Kidney epithelial cell (primary cell): ENCODE results near the gene DDX39A. TPM values are rescaled to one million over a fixed set of nuclear protein-coding genes. Genes with fewer than 3 reads are reported as not detected.

Source experiments
- DNase-seq: peaks from one replicate; pipeline ENCODE4 v3.0.0-alpha.2; 2010; ENCODE audit warnings: low read depth
- H3K27me3 ChIP-seq: 2 replicates; pipeline ENCODE4 v1.6.0; 2011; ENCODE audit warnings: low read length; ENCODE audit not compliant: control insufficient read depth, insufficient read depth
- H3K36me3 ChIP-seq: 2 replicates; pipeline ENCODE4 v1.5.1; 2011; ENCODE audit warnings: low read length; ENCODE audit not compliant: control insufficient read depth, insufficient read depth
- H3K4me3 ChIP-seq: 2 replicates; pipeline ENCODE4 v1.5.1; 2011; ENCODE audit warnings: low read depth, mild to moderate bottlenecking, control low read depth, low read length
- total RNA-seq: library from RNA; depleted of rRNA; stranded (reverse); fragments of >200 nt; gene quantifications from 2 replicates; pipeline ENCODE4 v1.2.3, GENCODE V29; 2015
- TF ChIP-seq, protein P1 (sequence below): IDR thresholded peaks from 2 replicates; pipeline ENCODE4 v1.5.1; 2011; ENCODE audit warnings: mild to moderate bottlenecking, moderate library complexity, low read length, control low read depth, inconsistent platforms; ENCODE audit not compliant: insufficient read depth, poor library complexity, severe bottlenecking

Gene DDX39A
- total RNA-seq, 1 donor from 2014 or later: 96.4 TPM

DNA sequence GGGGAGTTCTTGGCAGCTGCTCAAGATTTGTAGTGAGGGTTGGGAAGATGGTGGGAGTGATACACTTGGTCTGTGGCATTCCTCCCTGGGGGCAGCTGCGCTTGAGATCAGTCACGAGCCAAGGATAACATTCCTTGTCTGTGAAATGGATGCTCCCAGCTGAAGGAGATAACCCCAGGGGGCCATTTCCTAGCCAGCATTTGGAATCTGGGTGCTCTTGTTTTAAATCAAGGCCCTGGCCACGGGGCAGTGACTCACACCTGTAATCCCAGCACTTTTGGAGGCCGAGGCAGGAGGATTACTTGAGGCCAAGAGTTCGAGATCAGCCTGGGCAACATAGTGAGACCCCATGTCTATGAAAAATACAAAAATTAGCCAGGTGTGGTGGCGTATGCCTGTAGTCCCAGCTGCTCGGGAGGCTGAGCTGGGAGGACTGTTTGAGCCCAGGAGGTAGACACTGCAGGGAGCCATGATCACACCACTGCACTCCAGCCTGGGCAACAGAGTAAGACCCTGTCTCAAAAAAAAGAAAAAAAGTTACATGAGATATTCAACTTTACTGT is 18.5 kb upstream of the DDX39A start:
- TF ChIP-seq, protein P1, sequence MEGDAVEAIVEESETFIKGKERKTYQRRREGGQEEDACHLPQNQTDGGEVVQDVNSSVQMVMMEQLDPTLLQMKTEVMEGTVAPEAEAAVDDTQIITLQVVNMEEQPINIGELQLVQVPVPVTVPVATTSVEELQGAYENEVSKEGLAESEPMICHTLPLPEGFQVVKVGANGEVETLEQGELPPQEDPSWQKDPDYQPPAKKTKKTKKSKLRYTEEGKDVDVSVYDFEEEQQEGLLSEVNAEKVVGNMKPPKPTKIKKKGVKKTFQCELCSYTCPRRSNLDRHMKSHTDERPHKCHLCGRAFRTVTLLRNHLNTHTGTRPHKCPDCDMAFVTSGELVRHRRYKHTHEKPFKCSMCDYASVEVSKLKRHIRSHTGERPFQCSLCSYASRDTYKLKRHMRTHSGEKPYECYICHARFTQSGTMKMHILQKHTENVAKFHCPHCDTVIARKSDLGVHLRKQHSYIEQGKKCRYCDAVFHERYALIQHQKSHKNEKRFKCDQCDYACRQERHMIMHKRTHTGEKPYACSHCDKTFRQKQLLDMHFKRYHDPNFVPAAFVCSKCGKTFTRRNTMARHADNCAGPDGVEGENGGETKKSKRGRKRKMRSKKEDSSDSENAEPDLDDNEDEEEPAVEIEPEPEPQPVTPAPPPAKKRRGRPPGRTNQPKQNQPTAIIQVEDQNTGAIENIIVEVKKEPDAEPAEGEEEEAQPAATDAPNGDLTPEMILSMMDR: no peak
- no peak for DNase-seq
- Histone ChIP-seq H3K27me3 (no peaks in the 10 kb centered on the region), H3K4me3 (no peak overlapping the region), H3K36me3 (no peaks in the 10 kb centered on the region)

DNA sequence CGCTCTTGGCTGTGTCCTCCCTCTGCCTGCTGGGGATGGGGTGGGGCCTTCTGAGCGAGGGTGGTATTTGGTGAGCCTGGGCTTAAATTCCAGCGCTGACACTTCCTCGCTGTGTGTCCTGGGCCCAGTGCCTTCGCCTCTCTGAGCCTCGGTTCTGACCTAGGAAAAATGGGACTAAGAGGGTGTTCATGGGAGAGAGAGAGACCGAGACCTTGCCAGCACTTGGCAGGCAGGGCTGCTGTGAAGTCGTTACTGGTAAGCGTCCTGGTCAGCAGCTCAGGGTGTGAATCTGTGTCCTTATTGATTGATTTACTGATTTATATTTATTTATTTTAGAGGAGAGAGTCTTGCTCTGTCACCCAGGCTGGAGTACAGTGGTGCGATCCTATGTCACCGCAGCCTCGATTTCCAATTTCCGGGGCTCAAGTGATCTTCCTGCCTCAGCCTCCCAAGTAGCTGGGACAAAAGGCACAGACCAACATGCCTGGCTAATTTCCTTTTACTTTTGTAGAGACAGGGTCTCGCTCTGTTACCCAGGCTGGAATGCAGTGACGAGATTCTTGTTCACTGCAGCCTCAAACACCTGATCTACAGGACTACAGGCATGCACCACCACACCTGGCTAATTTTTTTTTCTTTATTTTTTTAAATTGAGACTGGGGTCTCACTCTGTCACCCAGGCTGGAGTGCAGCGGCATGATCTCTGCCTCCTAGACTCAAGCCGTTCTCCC is 16.3 kb upstream of the DDX39A start:
- no peaks in the 10 kb centered on the region for H3K36me3 ChIP-seq
- no peak overlapping the region for H3K4me3 ChIP-seq
- DNase-seq: no peak
- TF ChIP-seq, protein P1: no peak
- no peaks in the 10 kb centered on the region for H3K27me3 ChIP-seq

DNA sequence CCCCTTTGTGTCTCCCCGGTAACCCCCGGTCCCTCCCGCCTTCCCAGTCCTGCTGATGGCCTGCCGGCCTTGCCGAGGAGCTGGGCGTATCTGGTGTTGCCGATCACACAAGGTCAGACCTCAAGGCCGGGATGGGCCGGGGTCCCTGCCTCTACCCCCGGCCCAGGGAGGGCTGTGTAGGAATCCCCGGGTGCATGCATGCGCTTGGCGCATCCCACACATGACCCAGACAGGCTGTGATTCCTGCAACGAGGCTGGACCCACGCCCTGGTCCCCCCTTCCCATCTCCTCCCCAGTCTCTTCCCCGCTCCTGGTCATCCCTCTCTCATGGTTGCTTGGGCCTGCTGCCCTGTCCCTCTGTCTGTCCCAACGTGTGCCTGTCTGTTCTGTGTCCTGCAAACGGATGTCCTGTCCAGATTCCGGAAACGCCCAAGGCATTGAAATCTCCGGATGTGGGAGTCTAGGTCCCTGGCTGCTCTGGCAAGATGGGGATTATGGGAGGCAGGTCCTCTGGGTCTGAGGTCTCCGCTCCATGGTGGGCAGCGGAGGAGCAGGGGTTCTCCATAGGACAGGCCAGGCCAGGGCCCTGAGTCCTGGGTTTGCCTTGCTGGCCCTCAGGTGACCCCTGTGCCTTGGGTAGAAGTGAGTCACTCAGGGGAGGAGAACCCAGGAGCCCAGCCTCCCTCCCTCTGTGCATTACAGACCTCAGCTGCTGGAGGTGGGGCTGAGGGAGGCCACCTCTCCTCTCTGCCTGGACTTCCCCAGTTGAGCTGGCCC is 15.6 kb upstream of the DDX39A start:
- TF ChIP-seq, protein P1: no peak
- Histone ChIP-seq H3K4me3 (peak overlapping the region; percentile 71), H3K27me3 (no peaks in the 10 kb centered on the region), H3K36me3 (no peaks in the 10 kb centered on the region)
- peak; percentile 58 for DNase-seq

DNA sequence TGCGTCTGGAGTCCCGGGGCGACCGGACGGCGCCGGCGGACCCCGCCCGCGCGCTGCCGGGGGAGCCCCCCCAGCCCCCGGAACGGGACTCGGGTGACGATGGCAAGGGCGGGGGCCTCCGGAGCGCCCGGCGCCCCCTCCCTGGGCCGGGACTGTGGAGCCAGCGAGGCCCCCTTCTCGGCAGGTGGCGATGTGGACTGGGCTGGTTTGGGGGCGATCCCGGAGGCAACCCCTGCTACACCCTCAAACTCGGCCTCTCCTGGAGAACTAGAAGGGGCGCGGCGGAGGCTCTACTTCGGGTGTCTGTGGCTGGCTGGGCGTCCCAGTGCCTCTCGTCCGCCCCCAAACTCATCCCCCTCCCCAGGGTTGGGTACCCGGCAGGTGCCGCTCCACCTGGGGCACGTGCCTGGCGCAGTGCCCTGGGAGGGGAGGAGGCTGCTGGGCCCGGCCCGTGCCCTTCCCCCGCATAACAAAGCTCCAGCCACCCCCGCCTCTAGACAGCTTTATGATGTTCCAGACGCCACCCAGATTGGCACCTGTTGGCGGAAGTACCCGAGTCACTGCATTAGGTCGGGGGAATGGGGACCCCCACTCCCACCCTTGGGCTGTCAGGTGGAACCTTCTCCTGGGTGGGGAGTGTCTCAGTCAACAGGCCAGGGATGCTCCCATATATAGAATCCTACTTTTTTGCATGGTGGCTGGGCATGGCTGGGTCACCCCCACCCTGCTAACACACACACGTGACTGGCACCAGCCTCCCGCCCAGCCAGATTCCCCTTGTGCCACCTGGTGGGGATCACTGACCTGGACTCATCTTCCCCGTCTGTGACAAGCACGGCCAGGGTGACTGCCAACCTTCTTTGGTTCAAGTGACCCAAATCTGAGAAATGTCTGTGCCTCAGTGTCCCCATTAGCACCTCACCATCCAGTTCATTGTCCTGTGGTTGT is 14.7 kb upstream of the DDX39A start:
- no peak for DNase-seq
- no peaks in the 10 kb centered on the region for H3K36me3 ChIP-seq
- no peaks in the 10 kb centered on the region for H3K27me3 ChIP-seq
- TF ChIP-seq, protein P1: no peak
- H3K4me3 ChIP-seq: peak overlapping the region; percentile 71

DNA sequence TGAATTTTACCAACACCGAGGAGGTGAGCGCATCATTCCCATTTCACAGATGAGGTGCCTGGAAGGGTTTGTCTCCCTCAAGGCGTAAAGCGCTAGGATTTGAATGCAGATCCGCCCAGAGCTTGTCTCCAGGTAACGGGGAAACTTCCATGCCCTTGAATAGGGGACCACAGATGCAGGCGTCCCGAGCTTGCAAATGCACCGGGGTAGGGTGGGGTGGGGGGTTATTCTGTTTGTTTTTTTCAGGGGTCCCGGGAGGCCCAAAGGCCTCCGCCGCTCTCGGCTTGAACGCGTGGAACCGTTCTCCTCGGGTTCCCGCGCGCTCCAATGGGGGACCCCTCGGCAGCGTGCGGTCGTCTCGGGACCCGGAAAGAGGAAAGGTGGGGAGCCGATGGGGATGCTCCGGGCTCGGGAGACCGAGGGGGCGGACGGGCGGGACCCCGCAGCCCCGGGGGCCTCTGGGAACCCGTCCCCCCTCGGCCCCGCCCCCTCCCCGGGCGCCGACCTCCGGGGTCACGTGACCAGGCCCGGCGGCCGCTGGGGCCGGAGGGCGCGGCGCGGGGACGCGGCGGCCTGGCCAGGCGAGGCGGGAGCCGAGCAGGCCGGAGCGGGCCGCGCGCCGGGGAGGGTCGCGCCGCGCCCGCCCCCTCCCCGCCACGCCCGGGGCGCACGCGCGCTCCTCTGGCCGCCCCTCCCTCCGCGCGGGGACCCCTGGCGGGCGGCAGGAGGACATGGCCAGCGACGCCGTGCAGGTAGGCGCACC is 13.8 kb upstream of the DDX39A start, which contains the start of gene PKN1:
TSS of gene PKN1 (plus strand) at position 516 of the 763 bp plus-strand sequence. CDS start at position 732, 216 bp downstream.
- H3K36me3 ChIP-seq: no peaks in the 10 kb centered on the region
- peak within 1 kb of the TSS; percentile 71 for H3K4me3 ChIP-seq
- DNase-seq: no peak
- TF ChIP-seq, protein P1: no peak
- H3K27me3 ChIP-seq: no peaks in the 10 kb centered on the region
